Measurements from ENCODE around the gene GNA15.
"Not testable (repeated sequence)": the region's sequence is repeated elsewhere in the genome, so short reads cannot be mapped to it uniquely, and the experiment has no call there.

The GNA15 gene, protein sequence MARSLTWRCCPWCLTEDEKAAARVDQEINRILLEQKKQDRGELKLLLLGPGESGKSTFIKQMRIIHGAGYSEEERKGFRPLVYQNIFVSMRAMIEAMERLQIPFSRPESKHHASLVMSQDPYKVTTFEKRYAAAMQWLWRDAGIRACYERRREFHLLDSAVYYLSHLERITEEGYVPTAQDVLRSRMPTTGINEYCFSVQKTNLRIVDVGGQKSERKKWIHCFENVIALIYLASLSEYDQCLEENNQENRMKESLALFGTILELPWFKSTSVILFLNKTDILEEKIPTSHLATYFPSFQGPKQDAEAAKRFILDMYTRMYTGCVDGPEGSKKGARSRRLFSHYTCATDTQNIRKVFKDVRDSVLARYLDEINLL

DNA sequence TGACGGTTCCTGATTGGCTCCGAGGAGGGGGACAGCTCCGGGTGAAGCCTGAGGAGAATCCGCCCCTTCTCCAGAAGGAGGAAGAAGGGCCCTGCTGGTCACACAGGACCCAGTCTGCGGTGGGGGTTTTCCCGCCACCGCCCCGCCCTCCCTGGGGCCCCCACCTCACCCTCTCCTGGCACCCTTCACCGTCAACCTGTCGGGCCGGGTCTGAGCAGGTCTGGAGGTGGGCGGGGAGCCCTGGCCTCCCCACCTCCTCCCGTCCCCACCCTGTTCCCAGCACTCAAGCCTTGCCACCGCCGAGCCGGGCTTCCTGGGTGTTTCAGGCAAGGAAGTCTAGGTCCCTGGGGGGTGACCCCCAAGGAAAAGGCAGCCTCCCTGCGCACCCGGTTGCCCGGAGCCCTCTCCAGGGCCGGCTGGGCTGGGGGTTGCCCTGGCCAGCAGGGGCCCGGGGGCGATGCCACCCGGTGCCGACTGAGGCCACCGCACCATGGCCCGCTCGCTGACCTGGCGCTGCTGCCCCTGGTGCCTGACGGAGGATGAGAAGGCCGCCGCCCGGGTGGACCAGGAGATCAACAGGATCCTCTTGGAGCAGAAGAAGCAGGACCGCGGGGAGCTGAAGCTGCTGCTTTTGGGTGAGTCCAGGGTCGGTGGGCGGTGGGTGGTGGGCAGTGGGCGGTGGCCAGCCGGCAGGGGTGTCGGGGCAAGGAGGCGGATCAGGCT is at the start of gene GNA15:
TSS of gene GNA15 (plus strand) at position 73 of the 723 bp plus-strand sequence. CDS start at position 491, 418 bp downstream.
- DNase-seq (ENCODE audit: low spot score): peak; percentile 73

DNA sequence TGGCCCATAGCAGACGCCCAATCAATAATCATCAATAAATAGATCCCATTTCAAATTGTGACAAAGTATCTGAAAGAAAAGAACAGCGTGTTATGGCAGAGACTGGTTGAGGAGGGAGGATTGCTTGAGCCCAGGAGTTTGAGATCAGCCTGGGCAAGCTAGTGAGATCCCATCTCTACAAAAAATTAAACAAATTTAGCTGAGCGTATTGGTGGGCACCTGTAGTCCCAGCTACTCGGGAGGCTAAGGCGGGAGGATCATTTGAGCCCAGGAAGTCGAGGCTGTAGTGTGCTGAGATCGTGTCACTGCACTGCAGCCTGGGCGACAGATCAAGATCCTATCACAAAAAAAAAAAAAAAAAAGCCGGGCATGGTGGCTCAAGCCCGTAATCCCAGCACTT is 48.1 kb upstream of the GNA15 start:
- no peak for DNase-seq (ENCODE audit: low spot score)

DNA sequence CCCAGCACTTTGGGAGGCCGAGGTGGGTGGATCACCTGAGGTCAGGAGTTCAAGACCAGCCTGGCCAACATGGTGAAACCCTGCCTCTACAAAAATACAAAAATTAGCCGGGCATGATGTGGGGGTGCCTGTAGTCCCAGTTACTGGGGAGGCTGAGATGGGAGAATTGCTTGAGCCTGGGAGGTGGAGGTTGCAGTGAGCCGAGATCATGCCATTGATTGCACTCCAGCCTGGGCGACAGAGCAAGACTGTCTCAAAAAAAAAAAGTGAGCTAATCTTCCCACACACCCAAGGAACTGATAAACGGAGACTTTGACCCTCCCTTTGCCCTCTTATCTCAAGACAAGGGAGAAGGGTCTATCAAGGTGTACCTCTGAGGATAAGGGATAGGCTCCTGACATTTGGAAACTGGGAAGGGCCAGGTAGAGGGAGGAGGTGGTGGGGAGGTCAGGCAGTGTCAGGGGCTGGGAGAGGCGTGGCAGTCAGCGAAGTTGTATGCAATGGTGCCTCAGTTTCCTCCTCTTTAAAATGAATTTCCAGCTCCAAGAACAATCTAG is 46.5 kb upstream of the GNA15 start:
- not testable (repeated sequence) for DNase-seq (ENCODE audit: low spot score)

DNA sequence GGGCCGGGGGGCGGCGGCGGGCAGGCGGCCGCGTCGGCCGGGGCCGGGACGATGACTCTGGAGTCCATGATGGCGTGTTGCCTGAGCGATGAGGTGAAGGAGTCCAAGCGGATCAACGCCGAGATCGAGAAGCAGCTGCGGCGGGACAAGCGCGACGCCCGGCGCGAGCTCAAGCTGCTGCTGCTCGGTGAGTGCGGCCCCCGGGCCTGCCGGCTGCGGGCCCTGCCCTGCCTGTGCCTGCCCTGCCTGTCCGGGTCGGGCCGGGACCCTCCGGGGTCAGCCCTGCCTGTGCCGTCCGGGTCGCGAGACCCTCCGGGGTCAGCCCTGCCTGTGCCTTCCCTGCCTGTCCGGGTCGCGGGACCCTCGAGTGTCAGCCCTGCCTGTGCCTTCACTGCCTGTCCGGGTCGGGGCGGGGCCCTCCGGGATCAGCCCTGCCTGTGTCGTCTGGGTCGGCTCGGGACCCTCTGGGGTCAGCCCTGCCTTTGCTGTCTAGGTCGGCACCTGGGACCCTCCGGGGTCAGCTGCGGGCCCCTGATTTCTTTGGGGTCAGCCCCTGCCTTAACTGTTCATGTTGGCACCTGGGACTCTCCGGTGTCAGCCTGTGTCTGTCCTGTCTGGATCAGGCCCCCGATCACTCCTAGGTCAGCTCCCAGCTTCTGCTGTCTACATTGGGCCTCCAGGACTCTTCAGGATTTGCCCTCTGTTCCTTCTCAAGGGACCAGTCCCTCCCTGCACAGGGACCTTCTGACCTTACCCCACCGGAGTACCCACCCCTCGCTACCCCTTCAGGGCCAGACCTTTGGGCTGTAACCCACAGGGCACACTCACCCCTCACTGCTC is 41.0 kb upstream of the GNA15 start:
- DNase-seq (ENCODE audit: low spot score): no peak

DNA sequence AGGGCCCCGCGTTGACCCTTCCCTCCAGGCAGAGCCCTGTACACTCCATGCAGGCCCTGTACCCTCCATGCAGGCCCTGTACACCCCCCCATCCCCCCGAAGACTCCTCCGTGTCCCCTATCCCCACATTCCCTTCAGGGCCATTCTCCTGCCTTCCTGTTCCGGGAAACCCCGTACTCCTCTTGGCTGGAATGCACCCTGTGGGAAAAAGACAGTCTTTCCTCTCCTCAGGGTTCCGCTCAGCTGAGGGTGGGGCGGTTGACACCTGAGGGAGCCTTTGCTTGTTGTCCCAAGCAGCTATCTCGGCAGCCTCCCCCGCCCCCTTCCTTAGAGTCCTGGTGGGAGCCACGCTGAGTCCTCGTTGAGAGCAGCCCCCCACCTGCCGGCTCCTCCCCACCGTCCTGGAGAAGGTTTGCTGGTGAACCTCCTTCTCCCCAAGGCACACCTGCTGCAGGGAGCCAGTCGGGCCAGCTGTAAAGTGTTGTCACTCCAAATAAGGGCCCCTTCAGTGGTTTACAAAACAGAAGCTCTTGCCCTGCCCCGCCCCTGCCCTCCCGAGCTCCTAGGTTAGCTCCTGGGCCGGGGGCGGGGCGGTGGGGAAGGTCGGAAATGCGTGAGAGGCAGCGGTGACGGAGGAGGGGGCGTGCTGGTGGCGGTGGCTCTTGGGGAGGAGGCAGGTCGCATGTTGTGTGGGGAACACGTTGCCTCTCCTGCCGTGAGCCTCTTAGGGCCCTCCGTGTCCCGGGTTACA is 40.2 kb upstream of the GNA15 start:
- DNase-seq (ENCODE audit: low spot score): no peak

DNA sequence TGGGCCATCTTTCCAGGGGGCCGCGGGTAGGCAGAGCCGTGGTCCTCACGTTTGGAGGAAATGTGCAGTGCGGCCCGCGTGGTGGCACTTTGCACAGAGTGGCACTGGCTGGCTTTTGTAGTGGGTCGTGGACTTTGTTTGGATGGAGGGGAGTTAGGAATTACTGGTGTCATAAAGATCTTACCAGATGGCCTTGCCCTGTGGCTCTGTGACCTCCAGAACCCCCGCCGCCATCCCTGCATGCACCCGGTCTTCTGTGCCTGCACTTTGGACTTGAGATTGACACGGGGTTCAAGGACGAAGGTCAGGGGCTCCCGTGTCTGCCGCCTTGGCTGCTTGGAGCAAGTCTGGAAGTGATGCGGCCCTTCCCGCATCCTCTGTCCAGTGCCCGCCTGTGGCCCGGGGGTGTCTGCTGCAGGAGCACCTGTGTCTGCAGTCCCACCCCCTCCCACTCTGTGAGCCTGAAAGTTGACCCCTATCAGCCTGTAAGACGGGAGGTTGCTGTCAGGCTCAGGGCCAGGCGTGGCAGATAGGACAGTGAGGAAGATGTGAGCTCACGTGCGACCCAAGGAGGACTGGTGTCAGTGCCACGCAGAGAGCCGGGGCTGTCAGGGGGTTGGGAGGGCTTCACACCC is 39.4 kb upstream of the GNA15 start:
- no peak for DNase-seq (ENCODE audit: low spot score)

DNA sequence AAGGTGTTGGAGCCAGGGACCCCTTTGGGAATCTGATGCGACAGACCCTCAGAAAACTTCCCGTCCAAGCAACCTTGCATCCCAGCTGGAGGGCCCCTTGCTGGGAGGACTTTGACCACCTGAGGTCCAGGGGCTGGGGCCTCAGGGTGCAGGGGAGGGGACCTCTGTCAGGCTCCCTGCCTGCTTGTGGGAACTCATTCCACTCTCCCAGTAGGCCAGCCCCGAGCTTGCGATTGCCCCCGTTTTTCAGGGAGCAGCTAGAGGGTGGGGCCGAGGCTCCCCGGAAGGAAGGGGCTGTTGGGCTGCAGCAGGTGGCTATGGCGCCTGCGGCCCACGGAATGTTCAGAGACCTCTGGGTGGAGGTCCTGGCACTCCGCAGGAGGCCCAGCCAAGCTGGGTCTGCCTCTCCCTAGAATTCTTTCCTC is 38.9 kb upstream of the GNA15 start:
- DNase-seq (ENCODE audit: low spot score): no peak

DNA sequence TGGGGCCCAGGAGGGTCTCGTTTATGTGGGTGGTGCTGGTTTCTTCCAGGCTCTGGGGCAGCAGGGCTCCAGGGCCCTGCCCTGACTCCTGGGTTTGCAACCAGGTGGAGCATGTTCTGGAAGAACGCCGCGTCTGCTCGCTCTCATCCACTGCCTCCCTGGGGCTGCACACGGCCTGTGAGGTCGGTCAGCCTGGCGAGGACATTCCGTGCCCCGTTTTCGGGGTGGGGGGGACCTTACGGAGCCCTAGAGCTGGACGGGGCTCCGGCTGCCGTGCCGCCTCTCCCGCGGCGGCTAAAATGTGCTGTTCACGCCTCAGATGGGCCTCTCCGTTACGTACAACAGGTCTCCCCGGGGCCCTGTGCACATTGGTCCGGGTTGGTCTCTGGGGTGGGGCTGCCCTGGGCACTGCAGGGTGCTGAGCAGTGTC is 38.4 kb upstream of the GNA15 start:
- no peak for DNase-seq (ENCODE audit: low spot score)

DNA sequence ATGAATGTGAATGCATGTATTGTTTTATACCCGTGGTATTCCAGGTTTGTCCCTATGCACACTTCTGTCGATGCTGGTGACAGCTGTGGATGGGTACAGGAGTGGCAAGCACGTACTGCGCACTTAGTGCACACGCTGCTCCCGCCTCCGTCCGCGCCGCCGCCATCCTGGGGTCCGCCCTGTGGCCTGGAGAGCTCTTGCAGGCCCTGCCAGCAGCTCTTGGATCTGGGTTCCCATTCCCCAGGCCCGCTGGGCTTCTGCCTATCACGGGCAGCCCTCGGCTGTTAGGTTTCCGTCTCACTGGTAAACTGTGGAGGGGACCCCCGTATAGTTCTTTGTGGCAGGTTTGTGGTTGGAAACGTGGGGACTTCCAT is 37.7 kb upstream of the GNA15 start:
- DNase-seq (ENCODE audit: low spot score): no peak

DNA sequence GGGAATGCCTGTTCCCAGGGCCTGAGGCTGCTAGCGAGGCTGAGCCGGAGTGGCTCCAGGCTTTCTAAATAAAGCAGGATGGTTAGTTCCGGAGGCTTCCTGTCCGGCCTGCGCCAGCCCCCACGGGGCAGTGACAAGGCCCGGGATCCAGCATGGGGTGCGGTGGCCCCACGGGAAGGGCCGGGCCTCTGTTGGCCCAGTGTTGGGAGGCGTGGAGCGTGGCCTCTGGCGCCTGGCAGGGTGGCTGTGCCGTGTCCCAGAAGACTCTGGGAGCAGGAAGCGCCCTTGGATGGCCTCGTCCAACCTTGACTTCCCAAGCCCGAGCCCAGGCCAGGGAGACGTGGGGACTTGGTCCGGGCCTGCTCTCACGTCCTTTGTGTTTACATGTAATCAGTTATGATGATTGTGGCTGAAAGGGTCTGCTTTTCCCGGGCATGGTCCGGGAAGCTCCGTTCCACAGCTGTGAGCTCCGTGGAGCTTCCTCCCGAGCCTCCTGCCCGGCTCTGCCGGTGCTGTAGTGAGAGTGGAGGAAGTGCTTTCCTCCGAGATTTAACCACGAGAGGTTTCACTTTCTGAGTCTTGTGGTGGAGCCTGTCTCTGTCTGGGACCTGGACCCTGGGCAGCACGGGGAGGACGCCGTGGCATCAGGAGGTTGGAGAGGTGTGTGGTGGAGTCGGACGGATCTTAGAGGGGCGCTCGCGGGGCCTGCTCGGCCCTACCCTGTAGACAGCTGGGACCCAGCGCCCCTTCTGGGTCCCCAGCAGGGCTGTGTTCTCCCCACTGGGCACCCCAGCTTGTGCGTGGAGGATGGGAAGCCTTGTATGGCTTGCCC is 37.1 kb upstream of the GNA15 start:
- DNase-seq (ENCODE audit: low spot score): no peak

DNA sequence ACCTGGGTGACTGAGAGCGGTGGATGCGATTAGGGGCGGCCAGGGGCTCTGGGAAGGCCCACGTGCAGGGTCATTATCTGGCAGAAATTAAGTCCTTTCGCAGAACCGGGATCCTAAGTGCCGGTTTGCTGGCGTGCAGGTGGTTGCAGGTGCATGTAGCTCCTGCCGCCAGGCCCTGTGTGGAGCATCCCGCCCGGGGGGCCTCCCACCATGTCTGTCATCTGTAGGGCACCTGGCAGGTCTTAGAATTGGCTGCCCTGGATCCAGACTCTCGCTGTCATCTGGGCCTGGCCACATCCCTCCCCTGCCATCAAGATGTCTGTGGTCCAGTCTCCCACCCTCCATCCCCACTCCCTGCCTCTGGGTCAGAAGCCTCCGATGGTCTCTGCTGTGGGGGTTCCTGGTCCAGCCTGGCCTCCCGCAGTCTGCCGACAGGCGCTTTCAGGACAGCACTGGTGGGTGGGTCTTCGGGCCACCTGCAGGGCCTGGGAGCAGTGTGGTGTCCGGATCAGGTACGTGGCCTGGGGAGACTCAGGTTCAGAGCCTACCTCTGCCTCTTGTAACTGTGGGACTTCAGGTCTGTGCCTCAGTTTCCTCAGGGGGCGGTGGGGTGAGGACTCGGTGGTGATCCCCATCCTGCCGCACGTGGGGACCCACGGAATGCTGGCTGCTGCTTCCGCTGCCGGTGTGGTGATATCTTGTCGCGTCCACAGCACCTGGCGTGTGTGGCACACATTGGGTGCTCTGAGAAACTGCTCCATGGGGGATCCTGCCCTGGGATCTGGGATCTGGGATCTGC is 36.3 kb upstream of the GNA15 start:
- DNase-seq (ENCODE audit: low spot score): no peak

DNA sequence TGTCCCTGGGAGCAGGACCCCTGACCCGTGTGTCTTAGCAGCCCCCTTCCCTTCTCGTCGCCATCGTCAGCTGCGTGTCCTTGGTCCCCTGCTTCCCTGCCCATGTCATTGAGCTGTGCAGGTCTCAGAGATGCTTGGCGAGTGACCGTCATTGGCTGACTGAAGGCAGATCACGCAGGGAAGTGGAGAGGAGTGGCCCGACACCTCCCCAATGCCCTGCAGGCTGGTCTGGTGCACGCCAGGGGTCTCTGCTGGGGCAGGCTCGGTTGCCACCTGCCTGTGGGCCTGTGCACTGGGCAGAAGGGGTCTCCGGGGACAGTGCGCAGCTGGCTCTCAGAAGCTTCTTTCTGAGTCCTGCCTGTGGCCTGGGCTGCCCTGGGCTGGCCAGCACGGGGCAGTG is 35.5 kb upstream of the GNA15 start:
- no peak for DNase-seq (ENCODE audit: low spot score)

DNA sequence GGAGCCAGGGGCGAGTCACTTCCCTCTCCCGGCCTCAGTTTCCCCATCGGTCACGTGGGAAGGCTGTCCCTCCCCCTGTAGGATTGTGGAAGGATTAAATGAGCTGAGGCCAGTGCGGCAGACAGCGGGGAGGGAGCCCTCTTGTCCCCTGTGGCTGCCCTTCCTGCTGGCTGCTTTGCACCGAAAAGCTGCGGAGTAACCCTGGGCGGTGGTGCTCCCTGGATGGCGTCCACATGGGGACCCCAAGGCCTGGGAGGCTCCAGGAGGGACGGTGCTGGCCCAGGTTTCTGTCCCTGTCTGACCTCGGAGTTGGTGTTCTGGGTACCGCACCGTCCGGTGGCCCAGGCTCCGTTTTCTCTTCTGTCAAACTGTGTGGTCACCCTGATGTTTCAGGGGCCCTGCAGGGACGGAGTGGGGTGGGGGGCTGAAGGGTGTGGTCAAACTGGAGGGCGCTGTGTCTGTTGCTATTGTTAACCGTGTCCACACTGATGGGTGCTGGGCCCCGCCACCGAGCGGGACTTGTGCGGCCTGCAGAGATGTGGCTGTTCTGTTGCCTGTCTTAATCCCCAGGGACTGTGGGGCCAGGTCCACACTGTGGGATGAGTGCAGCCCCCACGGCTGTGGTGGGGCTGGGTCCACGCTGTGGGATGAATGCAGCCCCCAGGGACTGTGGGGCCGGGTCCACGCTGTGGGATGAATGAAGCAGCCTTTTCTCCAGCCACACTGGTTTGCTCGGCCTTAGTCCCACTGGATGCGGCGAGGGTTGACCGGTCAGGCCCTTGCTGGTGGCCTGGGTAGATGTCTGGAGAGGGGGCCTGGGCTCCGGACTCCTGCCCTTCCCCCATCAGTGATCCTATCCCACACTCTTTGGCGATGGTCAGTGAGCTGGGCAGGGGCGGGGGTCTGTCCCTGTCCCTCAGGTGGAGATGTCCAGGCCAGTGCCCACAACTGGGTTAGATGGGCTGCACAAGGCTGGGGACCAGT is 34.8 kb upstream of the GNA15 start:
- DNase-seq (ENCODE audit: low spot score): no peak

DNA sequence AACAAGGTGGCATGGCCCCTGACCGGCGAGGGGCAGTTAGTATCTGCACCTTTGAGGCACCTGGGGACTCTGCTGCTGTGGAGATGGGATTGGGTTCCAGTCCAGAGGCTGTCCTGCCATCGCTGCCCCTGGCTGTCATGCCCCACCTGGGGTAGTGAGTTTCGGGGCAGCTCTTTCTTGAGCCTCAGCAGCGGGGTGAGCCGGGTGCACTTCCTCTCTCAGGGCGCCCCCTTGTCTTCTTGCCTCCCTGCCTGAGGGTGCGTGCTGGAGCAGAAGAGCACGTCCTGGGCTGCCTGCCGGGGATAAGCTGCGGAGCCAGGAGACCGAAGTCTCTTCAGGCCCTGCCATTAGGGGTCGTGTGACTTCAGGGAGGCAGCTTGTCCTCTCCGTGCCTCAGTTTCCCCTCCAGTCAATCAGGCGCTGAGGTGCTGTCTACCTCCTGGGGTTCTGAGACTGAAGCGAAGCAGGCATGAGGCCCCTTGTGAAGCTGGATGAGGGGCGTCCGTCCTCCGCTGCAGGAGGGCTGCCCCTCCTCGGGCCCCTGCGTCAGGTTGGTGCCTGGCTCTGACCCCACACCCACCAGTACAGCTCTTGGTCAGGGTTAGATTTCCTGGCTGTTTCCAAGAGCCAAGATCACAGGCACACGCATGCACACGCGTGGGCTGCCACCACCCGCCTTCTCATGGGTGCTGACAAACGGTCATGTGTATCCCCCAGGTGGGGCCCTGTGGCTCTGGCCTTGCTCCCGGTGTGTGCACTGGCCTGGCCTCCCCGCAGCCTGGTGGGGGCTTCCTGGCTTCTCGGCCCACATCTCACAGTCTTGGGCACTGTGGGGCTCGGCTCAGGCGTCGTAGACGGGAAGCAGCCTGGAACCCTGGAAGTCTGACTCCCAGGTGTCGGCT is 33.3 kb upstream of the GNA15 start:
- no peak for DNase-seq (ENCODE audit: low spot score)

DNA sequence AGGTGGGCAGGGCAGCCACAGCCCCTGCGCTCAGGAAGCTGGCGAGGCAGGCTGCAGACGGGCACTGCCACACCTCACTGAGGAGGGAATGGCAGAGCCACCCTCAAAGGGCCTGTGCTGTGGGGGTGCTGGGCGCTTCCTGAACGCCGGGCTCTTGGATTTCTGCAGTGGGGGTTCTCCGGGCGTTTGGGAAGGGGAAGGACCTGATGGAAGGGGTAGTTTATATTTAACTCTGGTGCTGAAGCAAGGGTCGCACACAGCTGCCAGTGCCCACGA is 31.2 kb upstream of the GNA15 start:
- no peak for DNase-seq (ENCODE audit: low spot score)

DNA sequence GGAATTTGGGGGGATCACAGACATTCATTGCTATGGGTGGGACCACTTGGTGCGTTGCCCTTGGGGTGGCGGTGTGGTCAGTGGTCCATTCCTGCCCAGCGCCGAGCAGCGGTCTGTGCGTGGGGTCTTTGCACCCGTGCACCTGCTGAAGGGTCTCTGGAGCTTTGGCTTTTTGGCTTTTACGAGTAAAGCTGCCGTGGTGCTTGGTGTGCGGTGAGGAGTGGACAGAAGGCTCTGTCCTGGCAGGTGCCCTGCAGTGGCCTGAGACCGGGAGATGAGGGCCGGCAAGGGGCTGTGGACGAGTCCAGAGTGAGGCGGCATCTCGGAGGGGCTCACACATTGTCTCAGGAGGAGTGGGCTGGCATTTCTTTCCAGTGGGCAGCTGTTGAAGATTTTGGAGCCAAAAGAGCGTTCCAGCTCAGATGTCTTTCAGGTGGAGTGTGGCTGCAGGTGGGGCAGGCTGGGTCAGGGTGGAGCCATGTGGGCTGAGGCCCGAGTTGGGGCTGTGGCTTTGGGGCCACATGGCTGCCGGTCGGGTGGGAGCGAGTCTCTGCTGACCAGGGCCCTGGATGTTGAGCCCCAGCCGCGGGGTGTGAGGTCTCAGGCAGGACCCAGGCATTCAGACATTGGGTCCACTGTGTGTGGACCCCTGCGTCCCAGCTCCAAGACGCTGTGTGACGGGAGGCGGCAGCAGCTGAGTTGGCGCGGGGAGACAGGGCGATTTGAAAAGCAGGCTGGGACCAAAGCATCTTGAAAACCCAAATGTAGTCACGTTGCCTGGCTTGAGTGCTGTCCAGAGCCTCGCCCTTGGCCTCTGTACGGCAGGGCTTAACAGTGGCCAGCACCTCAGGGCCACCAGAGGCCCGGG is 30.0 kb upstream of the GNA15 start:
- no peak for DNase-seq (ENCODE audit: low spot score)
